ENCODE measurements around the gene DCLK1.

DNA sequence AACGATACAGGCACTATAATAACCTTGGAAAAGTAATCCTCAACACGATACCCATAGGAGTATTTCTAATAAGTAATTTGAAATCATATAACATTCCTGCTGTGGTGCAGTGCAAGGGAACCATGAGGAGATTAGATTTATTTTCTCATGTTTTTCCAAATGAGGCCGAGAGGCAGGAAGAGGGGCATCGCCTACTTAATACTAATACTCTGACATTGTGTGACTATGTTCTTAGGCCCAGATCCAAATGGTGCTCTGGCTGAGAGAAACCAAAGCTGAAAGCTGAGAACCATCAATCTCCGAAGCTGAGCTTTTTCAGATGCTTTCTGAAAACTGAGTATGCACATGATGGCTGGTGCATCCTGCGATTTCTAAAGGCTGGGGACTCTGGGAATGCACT is 406.7 kb downstream of the DCLK1 start:
- TF ChIP-seq, protein P1, sequence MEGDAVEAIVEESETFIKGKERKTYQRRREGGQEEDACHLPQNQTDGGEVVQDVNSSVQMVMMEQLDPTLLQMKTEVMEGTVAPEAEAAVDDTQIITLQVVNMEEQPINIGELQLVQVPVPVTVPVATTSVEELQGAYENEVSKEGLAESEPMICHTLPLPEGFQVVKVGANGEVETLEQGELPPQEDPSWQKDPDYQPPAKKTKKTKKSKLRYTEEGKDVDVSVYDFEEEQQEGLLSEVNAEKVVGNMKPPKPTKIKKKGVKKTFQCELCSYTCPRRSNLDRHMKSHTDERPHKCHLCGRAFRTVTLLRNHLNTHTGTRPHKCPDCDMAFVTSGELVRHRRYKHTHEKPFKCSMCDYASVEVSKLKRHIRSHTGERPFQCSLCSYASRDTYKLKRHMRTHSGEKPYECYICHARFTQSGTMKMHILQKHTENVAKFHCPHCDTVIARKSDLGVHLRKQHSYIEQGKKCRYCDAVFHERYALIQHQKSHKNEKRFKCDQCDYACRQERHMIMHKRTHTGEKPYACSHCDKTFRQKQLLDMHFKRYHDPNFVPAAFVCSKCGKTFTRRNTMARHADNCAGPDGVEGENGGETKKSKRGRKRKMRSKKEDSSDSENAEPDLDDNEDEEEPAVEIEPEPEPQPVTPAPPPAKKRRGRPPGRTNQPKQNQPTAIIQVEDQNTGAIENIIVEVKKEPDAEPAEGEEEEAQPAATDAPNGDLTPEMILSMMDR (IDR thresholded peaks at IDR 0.05): no peak
- TF ChIP-seq POLR2A (IDR thresholded peaks at IDR 0.05): no peak

All from adrenal gland (tissue), 5 donors.